B cell (primary cell): Measurements from ENCODE around the gene ERC2.

Source experiments
- EZH2 ChIP-seq: IDR thresholded peaks from 2 replicates; pipeline ENCODE4 v1.6.1; 2012; ENCODE audit warnings: borderline replicate concordance, low read depth, mild to moderate bottlenecking, moderate library complexity, low read length; ENCODE audit not compliant: insufficient read depth, poor library complexity, severe bottlenecking
- TF ChIP-seq, protein P1 (sequence below): fragments of 200-600 bp; IDR thresholded peaks from one replicate; pipeline ENCODE4 v1.8.0; 2022; ENCODE audit warnings: antibody characterized with exemption, mild to moderate bottlenecking

- TF ChIP-seq, protein P1, sequence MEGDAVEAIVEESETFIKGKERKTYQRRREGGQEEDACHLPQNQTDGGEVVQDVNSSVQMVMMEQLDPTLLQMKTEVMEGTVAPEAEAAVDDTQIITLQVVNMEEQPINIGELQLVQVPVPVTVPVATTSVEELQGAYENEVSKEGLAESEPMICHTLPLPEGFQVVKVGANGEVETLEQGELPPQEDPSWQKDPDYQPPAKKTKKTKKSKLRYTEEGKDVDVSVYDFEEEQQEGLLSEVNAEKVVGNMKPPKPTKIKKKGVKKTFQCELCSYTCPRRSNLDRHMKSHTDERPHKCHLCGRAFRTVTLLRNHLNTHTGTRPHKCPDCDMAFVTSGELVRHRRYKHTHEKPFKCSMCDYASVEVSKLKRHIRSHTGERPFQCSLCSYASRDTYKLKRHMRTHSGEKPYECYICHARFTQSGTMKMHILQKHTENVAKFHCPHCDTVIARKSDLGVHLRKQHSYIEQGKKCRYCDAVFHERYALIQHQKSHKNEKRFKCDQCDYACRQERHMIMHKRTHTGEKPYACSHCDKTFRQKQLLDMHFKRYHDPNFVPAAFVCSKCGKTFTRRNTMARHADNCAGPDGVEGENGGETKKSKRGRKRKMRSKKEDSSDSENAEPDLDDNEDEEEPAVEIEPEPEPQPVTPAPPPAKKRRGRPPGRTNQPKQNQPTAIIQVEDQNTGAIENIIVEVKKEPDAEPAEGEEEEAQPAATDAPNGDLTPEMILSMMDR: no peak
- no peak for TF ChIP-seq EZH2
Measured at GRCh38 chr3:56183529-56183928, 284.7 kb downstream of the ERC2 start.
